H1 (cell line): Measurements from ENCODE around the gene IFNL4. TPM values are rescaled to one million over a fixed set of nuclear protein-coding genes. Genes with fewer than 3 reads are reported as not detected.

ENCODE experiments used
- CHD7 ChIP-seq: fragments of 300-600 bp; sonication (generic); IDR thresholded peaks from 2 replicates; pipeline ENCODE4 v1.7.1; 2012; ENCODE audit warnings: low read length, moderate library complexity, mild to moderate bottlenecking, inconsistent platforms; ENCODE audit not compliant: insufficient replicate concordance
- CTCF ChIP-seq, 3 experiments: IDR thresholded peaks; 1 replicate in 2 of 3; 2 replicates in 1 of 3; pipeline versions ENCODE4 v1.5.1 to v1.6.1; 2011; ENCODE audit warnings: low read length in 3 of 3, mild to moderate bottlenecking in 3 of 3, inconsistent platforms in 2 of 3, low read depth in 1 of 3, moderate library complexity in 1 of 3; ENCODE audit not compliant: insufficient read depth in 1 of 3; ENCODE audit errors: control extremely low read depth in 1 of 3
- KDM1A ChIP-seq: fragments of 200-600, 300-600 bp; sonication (generic); IDR thresholded peaks from 2 replicates; pipeline ENCODE4 v1.7.1; 2016; ENCODE audit warnings: mild to moderate bottlenecking, low read length, borderline replicate concordance
- POLR2AphosphoS5 ChIP-seq: IDR thresholded peaks from 2 replicates; pipeline ENCODE4 v1.6.1; 2011; ENCODE audit warnings: low read depth, low read length
- RNF2 ChIP-seq: fragments of 200-900, 300-1000 bp; sonication (generic); IDR thresholded peaks from 2 replicates; pipeline ENCODE4 v1.7.1; 2016; ENCODE audit warnings: borderline replicate concordance, low read depth, mild to moderate bottlenecking, antibody characterized with exemption, low read length; ENCODE audit not compliant: poor library complexity, severe bottlenecking; ENCODE audit errors: missing control alignments
- SIN3A ChIP-seq, 2 experiments: IDR thresholded peaks in 1 of 2; conservative IDR thresholded peaks in 1 of 2; 2 replicates each; pipeline ENCODE4 v1.6.1; 2011 to 2012; ENCODE audit warnings: low read length in 2 of 2, improper control_type of control experiment in 1 of 2, low read depth in 1 of 2, mild to moderate bottlenecking in 1 of 2
- polyA plus RNA-seq, 7 experiments: library from polyadenylated mRNA; depleted of rRNA in 3 of 7; stranded (reverse) in 5 of 7; unstranded in 2 of 7; fragments of >200 nt in 5 of 7; fragments of 200-250 nt in 2 of 7; gene quantifications; 1 replicate in 5 of 7; 2 replicates in 1 of 7; 4 replicates in 1 of 7; pipeline versions ENCODE4 v1.2.1 to v1.2.3, GENCODE V29; 2011 to 2013; ENCODE audit warnings: missing spikeins in 2 of 7, mixed read lengths in 2 of 7
- total RNA-seq: library from RNA; stranded (reverse); fragmentation: NEBNext Ultra II Directional; extraction: Animal tissue kit (Norgen Biotek cat#: 25700); gene quantifications from 2 replicates; pipeline ENCODE4 v1.2.1, GENCODE V29; 2021

Gene IFNL4
- total and polyA plus RNA-seq, 2 of the 8 experiments (the other 6 are each of a cell fraction or from before 2014, with no cell fraction given), result not detected

GRCh38 chr19:39270036-39270871 lies 21.6 kb upstream of the IFNL4 start (continued):
- TF ChIP-seq CHD7 (no peak), POLR2AphosphoS5 (no peak), CTCF (IDR thresholded peaks at IDR 0.05; ENCODE audit: control extremely low read depth in 1 of 3, insufficient read depth in 1 of 3, low read depth in 1 of 3, low read length in 3 of 3) (no peak), SIN3A (conservative IDR thresholded peaks at IDR 0.05 in 1 of 2, IDR thresholded peaks at IDR 0.05 in 1 of 2; ENCODE audit: low read depth in 1 of 2, low read length in 2 of 2) (no peak), KDM1A (no peak), RNF2 (no peak)
